ENCODE results near the gene WIPF3. TPM values are rescaled to one million over a fixed set of nuclear protein-coding genes. Genes with fewer than 3 reads are reported as not detected.

Gene WIPF3
- total and polyA plus RNA-seq, 10 of the 15 experiments (the other 5 are each of a cell fraction or from before 2014, with no cell fraction given): 0.03 to 0.05 TPM; not detected in 8

- TF ChIP-seq CHD2 (IDR thresholded peaks at IDR 0.05; ENCODE audit: borderline replicate concordance, low read depth, low read length): no peak
These were observed 81.7 kb downstream of the WIPF3 start (continued) for GRCh38 chr7:29888006-29888405.

GRCh38 chr7:29889288-29889687 lies 83.0 kb downstream of the WIPF3 start:
- Histone ChIP-seq H3K9ac (ENCODE audit: control insufficient read depth, insufficient read depth, low read length) (no peak overlapping the region), H3K9me3 (replicated peaks; ENCODE audit: control insufficient read depth, insufficient read depth, low read length) (no peaks in the 10 kb centered on the region), H2AFZ (ENCODE audit: control insufficient read depth, low read depth, low read length) (no peak overlapping the region), H3K27ac (ENCODE audit: control insufficient read depth, insufficient read depth) (no peak overlapping the region), H3K4me2 (ENCODE audit: control insufficient read depth, insufficient read depth) (no peak overlapping the region), H4K20me1 (ENCODE audit: control insufficient read depth, insufficient read depth) (no peaks in the 10 kb centered on the region), H3K4me1 (ENCODE audit: control insufficient read depth, insufficient read depth, low read length) (no peaks in the 10 kb centered on the region), H3K4me3 (no peak overlapping the region), H3K79me2 (ENCODE audit: control insufficient read depth, insufficient read depth, low read length) (no peaks in the 10 kb centered on the region), H3K27me3 (replicated peaks in 1 of 2; ENCODE audit: control insufficient read depth in 2 of 2, insufficient read depth in 2 of 2, low read length in 1 of 2) (no peaks in the 10 kb centered on the region), H3K36me3 (ENCODE audit: control insufficient read depth in 2 of 2, insufficient read depth in 2 of 2, low read length in 1 of 2) (no peaks in the 10 kb centered on the region)
- 31% methylated on average over 5 of the region's 5 CpGs for WGBS (ENCODE audit: insufficient coverage, insufficient replicate concordance, low lambda C conversion rate, missing lambda C conversion rate)
- intact Hi-C loops (cut with micrococcal nuclease; ENCODE audit: unreplicated experiment): no loop called here
- no peak for FAIRE-seq
- ChIA-PET POLR2A (no interaction called here), SMC1A (ENCODE audit: uncharacterized antibody, unreplicated experiment) (no interaction called here), CTCF (interaction anchor here (0.9 kb wide), 1 partner anchor 173 kb away, joined by 3 read pairs; no protein-coding TSS in a partner anchor), RAD21 (ENCODE audit: unreplicated experiment) (no interaction called here)
- no peak for ATAC-seq
- no TSS peak for BruUV-seq (replicated peaks)
- no peak for DNase-seq (ENCODE audit: low read depth, low spot score)
- in situ Hi-C loops (cut with MboI): no loop called here
- no peak for TF ChIP-seq KDM1A (IDR thresholded peaks at IDR 0.05; ENCODE audit: borderline replicate concordance)
- no peak for TF ChIP-seq POLR2AphosphoS2 (IDR thresholded peaks at IDR 0.05; ENCODE audit: low read depth, low read length)
- TF ChIP-seq ZBTB40 (IDR thresholded peaks at IDR 0.05; ENCODE audit: borderline replicate concordance): no peak
- TF ChIP-seq BCL11A (IDR thresholded peaks at IDR 0.05; ENCODE audit: low read depth, low read length): no peak
- no peak for TF ChIP-seq ZNF274 (IDR thresholded peaks at IDR 0.05; ENCODE audit: insufficient read depth, insufficient read length)
- TF ChIP-seq CEBPZ (IDR thresholded peaks at IDR 0.05; ENCODE audit: low read depth, low read length): no peak
- no peak for TF ChIP-seq PAX5 (IDR thresholded peaks at IDR 0.05; ENCODE audit: borderline replicate concordance, low read depth, low read length)
- TF ChIP-seq PML (IDR thresholded peaks at IDR 0.05; ENCODE audit: low read length): no peak
- no peak for TF ChIP-seq BMI1 (IDR thresholded peaks at IDR 0.05; ENCODE audit: borderline replicate concordance)
- no peak for TF ChIP-seq ZNF207 (IDR thresholded peaks at IDR 0.05; ENCODE audit: borderline replicate concordance)

Data from GM12878 (cell line).